WTC11 (cell line): ENCODE results near the gene TASP1. TPM values are rescaled to one million over a fixed set of nuclear protein-coding genes. Genes with fewer than 3 reads are reported as not detected.

Experiments used
- ATAC-seq: fragments of 200-7000 bp; cut with Tn5 transposase; 2 replicates; pipeline ENCODE4 v1.10.0; 2021; ENCODE audit warnings: mild to moderate bottlenecking, moderate library complexity
- CTCF ChIA-PET: fragments of 300-600 bp; sonication (Branson Sonifier 250); formaldehyde crosslinking; loops from one replicate; lab custom pipeline; 2021; ENCODE audit warnings: antibody characterized with exemption; lab: Charles Lee
- POLR2A ChIA-PET: fragments of 350-600 bp; sonication (Branson Sonifier 250); formaldehyde crosslinking; loops from one replicate; lab custom pipeline; 2021; ENCODE audit warnings: antibody characterized with exemption; lab: Charles Lee
- DNase-seq: peaks from one replicate; pipeline ENCODE4 v3.0.0; 2021; ENCODE audit warnings: low spot score
- H3K27ac Mint-ChIP-seq: 2 replicates; pipeline ENCODE4 v1.8.0; 2021; ENCODE audit warnings: mixed read lengths
- H3K27me3 Mint-ChIP-seq: 2 replicates; pipeline ENCODE4 v1.8.0; 2021; ENCODE audit warnings: low read depth, mild to moderate bottlenecking, moderate library complexity, mixed read lengths
- H3K36me3 Mint-ChIP-seq: 2 replicates; pipeline ENCODE4 v1.8.0; 2021; ENCODE audit warnings: mixed read lengths
- H3K4me1 Mint-ChIP-seq: 2 replicates; pipeline ENCODE4 v1.8.0; 2022; ENCODE audit warnings: mixed read lengths
- H3K4me3 Mint-ChIP-seq: 2 replicates; pipeline ENCODE4 v1.8.0; 2021; ENCODE audit warnings: mild to moderate bottlenecking, moderate library complexity, mixed read lengths
- H3K9me3 Mint-ChIP-seq: 2 replicates; pipeline ENCODE4 v1.8.0; 2021; ENCODE audit warnings: mixed read lengths
- AR ChIP-seq: fragments of 250-450 bp; sonication (Bioruptor Pico); IDR thresholded peaks from 2 replicates; pipeline ENCODE4 v1.9.0; 2021; ENCODE audit warnings: mild to moderate bottlenecking
- ATF6 ChIP-seq: sonication (generic); formaldehyde crosslinking; IDR thresholded peaks from 2 replicates; pipeline ENCODE4 v1.8.1; 2023; ENCODE audit warnings: mild to moderate bottlenecking, missing genetic modification reagents
- E2F1 ChIP-seq: sonication (generic); formaldehyde crosslinking; IDR thresholded peaks from 2 replicates; pipeline ENCODE4 v1.8.0; 2022; ENCODE audit warnings: mild to moderate bottlenecking, missing genetic modification reagents
- ELF4 ChIP-seq: sonication (generic); formaldehyde crosslinking; IDR thresholded peaks from 2 replicates; pipeline ENCODE4 v1.8.1; 2022; ENCODE audit warnings: low read depth, mild to moderate bottlenecking, moderate library complexity, missing genetic modification reagents
- EMX1 ChIP-seq: fragments of 250-450 bp; sonication (Bioruptor Pico); IDR thresholded peaks from 2 replicates; pipeline ENCODE4 v1.8.0; 2021; ENCODE audit warnings: mild to moderate bottlenecking
- FOXJ3 ChIP-seq: sonication (generic); formaldehyde crosslinking; IDR thresholded peaks from 2 replicates; pipeline ENCODE4 v1.9.0; 2021; ENCODE audit warnings: missing genetic modification reagents, mild to moderate bottlenecking, borderline replicate concordance
- GTF2I ChIP-seq: fragments of 250-450 bp; sonication (Bioruptor Pico); conservative IDR thresholded peaks from 2 replicates; pipeline ENCODE4 v1.4.0; 2021; ENCODE audit warnings: mild to moderate bottlenecking
- IRF2 ChIP-seq: sonication (generic); formaldehyde crosslinking; IDR thresholded peaks from 2 replicates; pipeline ENCODE4 v1.8.0; 2022; ENCODE audit warnings: low read depth, missing genetic modification reagents, borderline replicate concordance
- MXD4 ChIP-seq: fragments of 250-450 bp; sonication (Bioruptor Pico); IDR thresholded peaks from 2 replicates; pipeline ENCODE4 v1.8.0; 2021; ENCODE audit warnings: mild to moderate bottlenecking, moderate library complexity, borderline replicate concordance
- NR2C2 ChIP-seq: sonication (generic); formaldehyde crosslinking; IDR thresholded peaks from 2 replicates; pipeline ENCODE4 v1.8.0; 2022; ENCODE audit warnings: mild to moderate bottlenecking, missing genetic modification reagents
- PRDM15 ChIP-seq: sonication (generic); formaldehyde crosslinking; IDR thresholded peaks from 2 replicates; pipeline ENCODE4 v1.8.0; 2022; ENCODE audit warnings: missing genetic modification reagents
- PRRX2 ChIP-seq: fragments of 250-450 bp; sonication (Bioruptor Pico); IDR thresholded peaks from 2 replicates; pipeline ENCODE4 v1.8.0; 2021; ENCODE audit warnings: mild to moderate bottlenecking
- RORB ChIP-seq: fragments of 250-450 bp; sonication (Bioruptor Pico); IDR thresholded peaks from 2 replicates; pipeline ENCODE4 v1.9.0; 2021; ENCODE audit warnings: mild to moderate bottlenecking
- SMAD4 ChIP-seq: sonication (generic); formaldehyde crosslinking; IDR thresholded peaks from 2 replicates; pipeline ENCODE4 v1.8.0; 2022; ENCODE audit warnings: mild to moderate bottlenecking, missing genetic modification reagents
- TEAD1 ChIP-seq: sonication (generic); formaldehyde crosslinking; IDR thresholded peaks from 2 replicates; pipeline ENCODE4 v1.8.0; 2022; ENCODE audit warnings: mild to moderate bottlenecking, missing genetic modification reagents
- TEAD4 ChIP-seq: sonication (generic); formaldehyde crosslinking; IDR thresholded peaks from 2 replicates; pipeline ENCODE4 v1.8.0; 2022; ENCODE audit warnings: mild to moderate bottlenecking, missing genetic modification reagents
- ZNF671 ChIP-seq: fragments of 250-450 bp; sonication (Bioruptor Pico); IDR thresholded peaks from 2 replicates; pipeline ENCODE4 v1.8.0; 2021; ENCODE audit warnings: mild to moderate bottlenecking
- total RNA-seq: library from RNA; stranded (reverse); gene quantifications from 3 replicates; pipeline ENCODE4 v1.2.3, GENCODE V29; 2021

The TASP1 gene
- total RNA-seq, 1 experiment from 2014 or later = 12.4 TPM

- no peak overlapping the region for H3K27ac Mint-ChIP-seq
- H3K4me3 Mint-ChIP-seq = no peak overlapping the region
- ATAC-seq (no peak), DNase-seq (no peak)
- CTCF ChIA-PET = no interaction called here
- H3K4me1 Mint-ChIP-seq = peaks cover 17% of the 10 kb centered on the region
- H3K36me3 Mint-ChIP-seq = no peaks in the 10 kb centered on the region; the same call in 1 of the 2 replicates
- POLR2A ChIA-PET = no interaction called here
- H3K9me3 Mint-ChIP-seq = peaks cover 9% of the 10 kb centered on the region
- no peak for TF ChIP-seq GTF2I (CRISPR knock-in tag)
- no peak for TF ChIP-seq ATF6
- no peak for TF ChIP-seq TEAD1
- TF ChIP-seq PRRX2 (CRISPR knock-in tag) = no peak
- TF ChIP-seq EMX1 = no peak
- no peak for TF ChIP-seq PRDM15 (CRISPR knock-in tag)
- no peak for TF ChIP-seq IRF2 (CRISPR knock-in tag)
- no peak for TF ChIP-seq E2F1
- TF ChIP-seq SMAD4 (CRISPR knock-in tag) = no peak
- no peak for TF ChIP-seq FOXJ3 (CRISPR knock-in tag)
- no peak for TF ChIP-seq ELF4 (CRISPR knock-in tag)
- no peak for TF ChIP-seq AR
- TF ChIP-seq MXD4 (CRISPR knock-in tag) = no peak
- no peak for TF ChIP-seq ZNF671
- no peak for TF ChIP-seq TEAD4 (CRISPR knock-in tag)
- no peaks in the 10 kb centered on the region for H3K27me3 Mint-ChIP-seq
Observed at GRCh38 chr20:13453367-13453766, 185.4 kb downstream of the TASP1 start.

GRCh38 chr20:13452470-13453124 lies 186.1 kb downstream of the TASP1 start:
- peaks cover 17% of the 10 kb centered on the region for H3K4me1 Mint-ChIP-seq
- no peak overlapping the region for H3K4me3 Mint-ChIP-seq
- no peak overlapping the region for H3K27ac Mint-ChIP-seq
- no peak for TF ChIP-seq NR2C2 (CRISPR knock-in tag)
- no peak for TF ChIP-seq RORB
- no peaks in the 10 kb centered on the region; the same call in 1 of the 2 replicates for H3K36me3 Mint-ChIP-seq
- H3K27me3 Mint-ChIP-seq = no peaks in the 10 kb centered on the region
- POLR2A ChIA-PET = no interaction called here
- H3K9me3 Mint-ChIP-seq = peaks cover 9% of the 10 kb centered on the region
- ATAC-seq (no peak), DNase-seq (no peak)
- CTCF ChIA-PET = no interaction called here
